GM21526 (cell line): ENCODE results near the gene NUAK2.
"Not testable (repeated sequence)": the region's sequence is repeated elsewhere in the genome, so short reads cannot be mapped to it uniquely, and the experiment has no call there.

Experiments used
- ATAC-seq: cut with Tn5 transposase; IDR thresholded peaks from one replicate; pipeline ENCODE4 v1.9.1; 2021; ENCODE audit warnings: moderate library complexity; ENCODE audit not compliant: unreplicated experiment, low FRiP score

NUAK2 gene

GRCh38 chr1:205321162-205321958 is at the start of gene NUAK2:
TSS of gene NUAK2 (minus strand) at chr1:205321745. CDS start at chr1:205321628, 117 bp downstream.
- no peak for ATAC-seq

DNA sequence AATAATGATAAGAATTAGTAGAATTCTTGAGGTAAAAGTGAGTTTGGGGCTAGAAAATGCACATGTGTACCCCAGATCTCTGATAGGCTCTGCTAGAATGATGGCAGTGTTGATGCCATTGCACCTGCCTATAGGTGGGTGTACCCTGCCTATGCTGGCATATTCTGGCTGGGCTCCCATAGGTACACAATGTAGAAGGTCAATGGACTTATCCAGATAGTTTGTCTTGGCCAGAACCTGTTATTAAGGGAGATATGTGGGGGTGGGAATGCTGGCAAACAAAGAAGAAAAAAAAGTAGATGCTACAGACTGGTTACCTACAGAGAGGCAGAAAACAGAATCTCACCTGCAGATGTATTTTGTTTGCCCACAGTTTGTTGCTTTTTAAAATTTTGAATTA is 49.2 kb upstream of the NUAK2 start:
- ATAC-seq, result no peak

GRCh38 chr1:205369701-205370123 is 48.2 kb upstream of the NUAK2 start:
- no peak for ATAC-seq

DNA sequence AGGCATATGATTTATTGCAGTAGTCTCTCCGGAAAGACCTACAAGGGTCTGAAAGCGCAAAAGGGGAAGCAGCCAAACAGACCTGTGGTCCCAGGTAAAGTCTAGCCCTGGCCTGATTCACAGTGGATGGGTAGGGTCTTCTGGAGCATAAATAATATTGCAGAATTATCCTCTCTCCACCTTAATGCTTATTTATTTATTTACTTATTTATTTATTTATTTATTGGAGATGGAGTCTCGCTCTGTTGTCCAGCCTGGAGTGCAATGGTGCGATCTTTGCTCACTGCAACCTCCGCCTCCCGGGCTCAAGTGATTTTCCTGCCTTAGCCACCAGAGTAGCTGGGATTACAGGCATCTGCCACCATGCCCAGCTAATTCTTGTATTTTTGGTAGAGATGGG is 46.9 kb upstream of the NUAK2 start:
- no peak for ATAC-seq

- ATAC-seq, result no peak
These were observed 44.5 kb upstream of the NUAK2 start for GRCh38 chr1:205365945-205366463.

DNA sequence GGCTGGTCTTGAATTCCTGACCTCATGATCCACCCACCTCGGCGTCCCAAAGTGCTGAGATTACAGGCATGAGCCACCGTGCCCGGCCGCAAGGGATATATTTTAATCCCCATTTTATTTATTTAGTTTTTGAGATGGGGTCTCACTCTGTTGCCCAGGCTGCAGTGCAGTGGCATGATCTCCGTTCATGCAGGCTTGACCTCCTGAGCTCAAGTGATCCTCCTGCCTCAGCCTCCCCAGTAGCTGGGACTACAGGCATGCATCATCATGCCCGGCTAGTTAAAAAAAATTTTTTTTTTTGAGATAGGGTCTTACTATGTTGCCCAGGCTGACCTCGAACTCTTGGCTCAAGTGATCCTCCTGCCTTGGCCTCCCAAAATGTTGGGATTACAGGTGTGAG is 43.5 kb upstream of the NUAK2 start:
- not testable (repeated sequence) for ATAC-seq

DNA sequence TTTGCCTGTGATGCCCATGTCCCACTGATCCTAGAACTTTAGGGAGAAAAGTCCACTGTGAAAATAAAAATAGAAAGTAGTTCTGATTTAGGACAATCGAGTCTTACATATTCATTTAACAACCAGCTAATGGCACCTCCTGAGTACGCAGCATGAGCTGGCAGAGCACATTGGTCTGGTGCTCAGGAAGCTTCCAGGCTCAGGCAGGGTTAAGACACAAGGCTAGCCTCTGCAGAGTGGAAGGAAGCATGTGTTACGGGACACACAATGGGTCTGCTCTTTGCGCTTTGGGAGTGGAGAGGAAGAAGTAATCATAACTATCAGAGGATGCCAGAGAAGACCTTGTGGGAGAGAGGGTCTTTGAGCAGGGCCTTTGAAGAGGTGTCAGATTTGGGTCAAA is 39.3 kb upstream of the NUAK2 start:
- no peak for ATAC-seq

DNA sequence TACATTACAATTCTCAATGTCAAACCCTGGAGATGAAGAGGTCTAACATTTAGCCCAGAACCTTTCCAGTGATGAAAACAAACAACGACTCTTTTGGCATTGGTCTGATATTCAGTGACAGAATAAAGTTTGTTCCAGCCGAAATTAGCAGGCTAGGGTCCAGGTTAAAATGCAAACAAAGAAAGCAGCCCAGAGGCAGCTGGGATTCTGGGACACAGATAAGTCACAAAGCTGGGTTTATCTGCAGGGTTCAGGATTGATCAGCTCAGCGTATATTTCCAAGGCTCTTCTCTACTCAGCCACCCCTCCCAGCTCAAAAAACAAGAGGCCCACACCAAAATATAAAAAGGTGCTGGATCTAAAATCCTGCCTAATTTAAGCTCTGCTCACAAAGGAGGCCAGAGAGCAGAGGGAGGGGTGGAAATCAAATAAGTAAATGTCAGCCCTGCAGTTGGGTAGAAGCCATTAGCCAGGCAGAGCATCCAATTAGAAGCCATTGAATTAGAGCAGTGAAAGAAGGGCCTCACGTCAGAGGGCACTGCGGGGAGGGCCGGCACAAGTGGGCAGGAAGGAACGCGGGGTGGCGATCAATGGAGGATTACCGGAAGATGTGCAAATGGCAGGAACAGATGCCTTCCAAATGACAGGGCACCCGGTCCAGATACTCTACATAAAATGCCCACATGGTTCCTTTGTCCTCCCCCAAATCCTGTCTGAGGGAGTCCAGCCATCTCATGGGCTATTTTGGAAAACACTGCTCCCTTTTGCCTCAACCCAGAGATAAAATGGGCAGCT is 38.4 kb upstream of the NUAK2 start:
- no peak for ATAC-seq

DNA sequence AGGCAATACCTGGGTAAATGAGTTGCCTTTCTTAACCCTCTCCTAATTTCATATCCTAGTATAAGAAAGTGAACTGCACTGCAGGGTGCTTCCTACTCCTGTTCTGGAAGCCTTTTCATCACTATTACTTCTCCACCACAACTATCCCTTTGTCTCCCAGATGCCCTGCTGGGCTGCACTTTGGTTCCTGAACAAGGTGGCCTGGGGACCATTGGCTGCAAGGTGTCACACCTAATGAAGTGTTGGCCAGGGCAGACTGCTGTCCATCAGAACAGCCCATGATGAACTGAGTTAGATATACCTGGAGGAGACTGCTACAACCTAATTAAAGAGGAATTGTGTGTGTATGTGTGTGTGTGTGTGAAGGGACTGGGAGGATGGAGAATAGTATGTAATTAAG is 37.0 kb upstream of the NUAK2 start:
- no peak for ATAC-seq

- ATAC-seq, result no peak
These were observed 36.0 kb upstream of the NUAK2 start for GRCh38 chr1:205357567-205357966.

DNA sequence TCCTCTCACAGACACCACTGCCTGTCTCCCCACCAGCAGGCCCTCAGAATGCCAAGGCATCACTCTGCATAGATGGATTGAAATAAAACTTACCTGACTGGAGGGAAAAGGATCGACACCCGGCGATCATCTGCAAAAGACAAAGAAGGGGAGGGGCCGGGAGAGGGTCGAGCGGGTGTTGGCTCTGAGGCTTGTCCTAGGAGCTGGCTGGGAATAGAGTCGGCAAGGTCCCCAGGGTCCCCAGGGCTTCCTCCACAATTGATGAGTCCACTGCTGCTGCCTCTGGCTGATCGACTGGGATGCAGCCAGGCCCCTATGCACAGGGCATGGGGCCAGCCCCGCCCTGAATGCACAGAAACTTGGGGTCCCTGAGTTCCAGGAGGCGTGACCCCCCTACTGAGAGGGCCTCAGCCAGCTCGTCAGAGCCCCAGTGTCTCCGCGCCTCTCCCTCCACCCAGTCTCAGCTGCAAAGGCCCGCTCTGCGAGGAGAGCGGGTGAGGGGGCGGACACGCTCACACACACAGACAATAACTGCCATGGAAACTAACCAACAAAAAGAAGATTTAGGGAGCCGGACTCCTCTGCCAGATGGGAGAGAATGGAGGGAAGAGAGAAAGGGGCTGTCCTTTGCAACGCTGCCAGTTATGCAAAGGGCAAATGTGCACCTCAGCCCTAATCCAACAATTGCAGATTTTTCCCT is 35.0 kb upstream of the NUAK2 start, which contains the start of gene KLHDC8A:
Gene KLHDC8A, minus strand, starts transcription at position 483 of the 700 bp plus-strand sequence. CDS start 13,318 bp downstream, outside the sequence.
- no peak for ATAC-seq

DNA sequence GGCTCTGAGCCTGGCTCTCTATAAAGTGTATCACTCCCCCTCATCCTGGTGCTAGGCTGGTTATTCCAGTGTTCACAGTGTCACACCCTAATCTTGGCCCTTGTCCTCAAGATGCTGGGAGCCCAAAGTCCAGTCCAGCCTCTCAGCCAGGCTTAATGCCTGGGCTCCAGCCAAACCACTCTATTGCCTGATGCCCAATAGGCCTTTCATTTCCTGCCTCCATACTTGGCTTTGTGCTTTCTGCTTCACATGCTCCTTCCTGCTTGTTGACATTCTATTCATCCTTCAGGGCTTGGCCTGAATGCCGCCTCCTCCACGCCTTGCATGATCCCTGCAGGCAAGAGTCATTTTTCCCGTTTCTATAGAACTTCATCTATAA is 33.5 kb upstream of the NUAK2 start:
- no peak for ATAC-seq

GRCh38 chr1:205354259-205355074 is 32.9 kb upstream of the NUAK2 start:
- no peak for ATAC-seq

- ATAC-seq, result no peak
These were observed 32.1 kb upstream of the NUAK2 start for GRCh38 chr1:205353612-205354011.

- no peak for ATAC-seq
These were observed 31.6 kb upstream of the NUAK2 start for GRCh38 chr1:205353191-205353590.

- no peak for ATAC-seq
These were observed 30.6 kb upstream of the NUAK2 start for GRCh38 chr1:205351984-205352713.

DNA sequence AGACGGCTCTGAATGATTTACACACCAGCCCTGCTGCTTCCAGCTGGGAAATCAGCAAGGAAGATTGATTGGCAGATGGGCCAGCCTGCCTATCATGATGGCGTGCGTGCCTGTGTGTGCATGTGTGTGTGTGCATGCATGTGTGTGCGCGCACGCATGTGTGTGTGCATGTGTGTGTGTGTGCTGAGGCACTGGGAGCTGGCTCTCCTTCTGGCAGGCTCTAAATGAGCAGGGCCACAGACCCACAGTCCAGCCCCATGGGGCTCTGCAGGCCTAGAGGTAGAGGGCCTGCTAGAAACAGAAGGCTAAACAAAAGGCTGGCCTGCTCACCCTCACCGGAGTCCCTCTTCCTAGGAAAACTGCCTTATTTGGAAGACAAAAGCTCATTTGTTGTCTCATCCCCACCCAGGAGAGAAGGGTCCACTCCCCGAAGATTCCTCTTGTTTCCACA is 29.2 kb upstream of the NUAK2 start:
- no peak for ATAC-seq

DNA sequence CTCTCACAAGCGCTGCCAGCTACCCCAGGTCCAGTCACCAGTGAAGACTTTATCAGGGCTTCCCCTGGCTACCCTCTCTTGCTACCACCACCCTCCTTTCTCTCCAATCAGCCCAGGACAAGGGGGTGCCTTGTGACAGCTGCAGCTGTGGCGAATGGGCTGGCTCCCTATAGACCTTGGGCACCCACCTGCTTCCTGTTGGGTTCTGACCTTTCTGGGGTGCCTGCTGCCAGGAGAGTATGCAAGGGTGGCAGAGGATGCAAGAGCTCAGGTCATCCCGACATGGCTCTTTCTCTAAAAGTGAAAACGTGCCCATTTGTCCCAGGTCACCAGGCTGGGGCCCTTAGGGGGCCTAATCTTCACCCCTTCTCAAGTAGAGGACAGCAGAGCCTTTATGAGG is 28.6 kb upstream of the NUAK2 start:
- no peak for ATAC-seq
